Activated naive CD4-positive, alpha-beta T cell treated with anti-CD3 and anti-CD28 coated beads, Interleukin-2, amount 50 U/mL, for 24 hours (primary cell): ENCODE measurements around the gene SARDH.

Experiments
- H3K27ac Mint-ChIP-seq: one replicate; pipeline ENCODE4 v1.8.0; 2021; ENCODE audit warnings: mild to moderate bottlenecking, mixed read lengths
- H3K27me3 Mint-ChIP-seq: one replicate; pipeline ENCODE4 v1.8.0; 2021; ENCODE audit warnings: mixed read lengths
- H3K36me3 Mint-ChIP-seq: one replicate; pipeline ENCODE4 v1.8.0; 2021; ENCODE audit warnings: mixed read lengths
- H3K4me1 Mint-ChIP-seq: one replicate; pipeline ENCODE4 v1.8.0; 2021; ENCODE audit warnings: mixed read lengths
- H3K4me3 Mint-ChIP-seq: one replicate; pipeline ENCODE4 v1.8.0; 2021; ENCODE audit warnings: mild to moderate bottlenecking, mixed read lengths
- H3K9me3 Mint-ChIP-seq: one replicate; pipeline ENCODE4 v1.8.0; 2021; ENCODE audit warnings: mixed read lengths

SARDH gene

GRCh38 chr9:133656211-133657119 is 81.7 kb downstream of the SARDH start:
- H3K36me3 Mint-ChIP-seq, result no peaks in the 10 kb centered on the region
- H3K9me3 Mint-ChIP-seq, result no peaks in the 10 kb centered on the region
- no peak overlapping the region for H3K27ac Mint-ChIP-seq
- peak overlapping the region; percentile 72 for H3K4me3 Mint-ChIP-seq
- peaks cover 40% of the 10 kb centered on the region for H3K4me1 Mint-ChIP-seq
- no peaks in the 10 kb centered on the region for H3K27me3 Mint-ChIP-seq

- Mint-ChIP-seq H3K36me3 (no peaks in the 10 kb centered on the region), H3K27me3 (no peaks in the 10 kb centered on the region), H3K9me3 (no peaks in the 10 kb centered on the region), H3K27ac (no peak overlapping the region), H3K4me1 (peaks cover 40% of the 10 kb centered on the region), H3K4me3 (no peak overlapping the region)
Observed at GRCh38 chr9:133655701-133656100, 82.5 kb downstream of the SARDH start.

GRCh38 chr9:133654736-133655657 is 83.2 kb downstream of the SARDH start:
- H3K4me3 Mint-ChIP-seq, result peak overlapping the region; percentile 23
- H3K9me3 Mint-ChIP-seq, result no peaks in the 10 kb centered on the region
- no peaks in the 10 kb centered on the region for H3K27me3 Mint-ChIP-seq
- H3K27ac Mint-ChIP-seq, result no peak overlapping the region
- H3K36me3 Mint-ChIP-seq, result no peaks in the 10 kb centered on the region
- H3K4me1 Mint-ChIP-seq, result peaks cover 40% of the 10 kb centered on the region

GRCh38 chr9:133653638-133654037 is 84.5 kb downstream of the SARDH start:
- H3K4me3 Mint-ChIP-seq, result no peak overlapping the region
- H3K36me3 Mint-ChIP-seq, result no peaks in the 10 kb centered on the region
- no peaks in the 10 kb centered on the region for H3K9me3 Mint-ChIP-seq
- H3K4me1 Mint-ChIP-seq, result peaks cover 31% of the 10 kb centered on the region
- H3K27ac Mint-ChIP-seq, result no peak overlapping the region
- no peaks in the 10 kb centered on the region for H3K27me3 Mint-ChIP-seq

GRCh38 chr9:133650026-133650425 is 88.1 kb downstream of the SARDH start:
- no peaks in the 10 kb centered on the region for H3K36me3 Mint-ChIP-seq
- H3K9me3 Mint-ChIP-seq, result no peaks in the 10 kb centered on the region
- peaks cover 8% of the 10 kb centered on the region for H3K4me1 Mint-ChIP-seq
- H3K27ac Mint-ChIP-seq, result no peak overlapping the region
- no peaks in the 10 kb centered on the region for H3K27me3 Mint-ChIP-seq
- no peak overlapping the region for H3K4me3 Mint-ChIP-seq

- H3K27ac Mint-ChIP-seq, result no peak overlapping the region
- H3K36me3 Mint-ChIP-seq, result no peaks in the 10 kb centered on the region
- peaks cover 7% of the 10 kb centered on the region for H3K4me1 Mint-ChIP-seq
- no peak overlapping the region for H3K4me3 Mint-ChIP-seq
- H3K9me3 Mint-ChIP-seq, result no peaks in the 10 kb centered on the region
- H3K27me3 Mint-ChIP-seq, result no peaks in the 10 kb centered on the region
Observed at GRCh38 chr9:133649194-133649593, 89.0 kb downstream of the SARDH start.

GRCh38 chr9:133647765-133648469 is 90.2 kb downstream of the SARDH start:
- no peaks in the 10 kb centered on the region for H3K36me3 Mint-ChIP-seq
- H3K9me3 Mint-ChIP-seq, result no peaks in the 10 kb centered on the region
- H3K27me3 Mint-ChIP-seq, result no peaks in the 10 kb centered on the region
- peaks cover 7% of the 10 kb centered on the region for H3K4me1 Mint-ChIP-seq
- no peak overlapping the region for H3K27ac Mint-ChIP-seq
- H3K4me3 Mint-ChIP-seq, result no peak overlapping the region

- no peak overlapping the region for H3K4me3 Mint-ChIP-seq
- H3K36me3 Mint-ChIP-seq, result no peaks in the 10 kb centered on the region
- H3K27me3 Mint-ChIP-seq, result no peaks in the 10 kb centered on the region
- H3K4me1 Mint-ChIP-seq, result peaks cover 7% of the 10 kb centered on the region
- H3K27ac Mint-ChIP-seq, result no peak overlapping the region
- H3K9me3 Mint-ChIP-seq, result no peaks in the 10 kb centered on the region
Observed at GRCh38 chr9:133647148-133647547, 91.0 kb downstream of the SARDH start.

GRCh38 chr9:133645021-133645765 is 93.0 kb downstream of the SARDH start:
- no peaks in the 10 kb centered on the region for H3K27me3 Mint-ChIP-seq
- peaks cover 7% of the 10 kb centered on the region for H3K4me1 Mint-ChIP-seq
- no peak overlapping the region for H3K4me3 Mint-ChIP-seq
- no peaks in the 10 kb centered on the region for H3K9me3 Mint-ChIP-seq
- H3K27ac Mint-ChIP-seq, result no peak overlapping the region
- no peaks in the 10 kb centered on the region for H3K36me3 Mint-ChIP-seq

GRCh38 chr9:133643978-133644760 is 94.0 kb downstream of the SARDH start:
- no peak overlapping the region for H3K27ac Mint-ChIP-seq
- peaks cover 7% of the 10 kb centered on the region for H3K4me1 Mint-ChIP-seq
- no peaks in the 10 kb centered on the region for H3K9me3 Mint-ChIP-seq
- H3K27me3 Mint-ChIP-seq, result no peaks in the 10 kb centered on the region
- no peak overlapping the region for H3K4me3 Mint-ChIP-seq
- H3K36me3 Mint-ChIP-seq, result no peaks in the 10 kb centered on the region

- Mint-ChIP-seq H3K9me3 (no peaks in the 10 kb centered on the region), H3K36me3 (no peaks in the 10 kb centered on the region), H3K4me1 (peaks cover 7% of the 10 kb centered on the region), H3K27me3 (no peaks in the 10 kb centered on the region), H3K4me3 (no peak overlapping the region), H3K27ac (no peak overlapping the region)
Observed at GRCh38 chr9:133643362-133643755, 94.8 kb downstream of the SARDH start.

GRCh38 chr9:133642708-133643361 is 95.3 kb downstream of the SARDH start:
- no peak overlapping the region for H3K4me3 Mint-ChIP-seq

GRCh38 chr9:133641861-133642595 is 96.1 kb downstream of the SARDH start:
- H3K36me3 Mint-ChIP-seq, result no peaks in the 10 kb centered on the region
- H3K9me3 Mint-ChIP-seq, result no peaks in the 10 kb centered on the region
- H3K27me3 Mint-ChIP-seq, result no peaks in the 10 kb centered on the region
- no peak overlapping the region for H3K27ac Mint-ChIP-seq
- H3K4me3 Mint-ChIP-seq, result no peak overlapping the region
- peaks cover under 1% of the 10 kb centered on the region for H3K4me1 Mint-ChIP-seq

More at GRCh38 chr9:133642708-133643361, 95.3 kb downstream of the SARDH start:
- Mint-ChIP-seq H3K36me3 (no peaks in the 10 kb centered on the region), H3K4me1 (peaks cover 7% of the 10 kb centered on the region), H3K27me3 (no peaks in the 10 kb centered on the region), H3K27ac (peak overlapping the region; percentile 4), H3K9me3 (no peaks in the 10 kb centered on the region)
